Endothelial cell of umbilical vein (primary cell): ENCODE results near the gene RNF157. TPM values are rescaled to one million over a fixed set of nuclear protein-coding genes. Genes with fewer than 3 reads are reported as not detected.

Experiments used
- BruUV-seq: library from RNA; stranded (reverse); fragments of 400-500 nt; replicated peaks from 2 replicates; lab custom pipeline; 2021; lab: Mats Ljungman, UMichigan
- CTCF ChIA-PET: fragments of 300-600, 350-600 bp; sonication (Branson Sonifier 250); formaldehyde crosslinking; loops from one replicate; lab custom pipeline; 2021; ENCODE audit warnings: antibody characterized with exemption, inconsistent platforms; lab: Charles Lee
- POLR2A ChIA-PET: fragments of 300-600, 350-600 bp; sonication (Branson Sonifier 250); formaldehyde crosslinking; loops from one replicate; lab custom pipeline; 2021; ENCODE audit warnings: antibody characterized with exemption, inconsistent platforms; lab: Charles Lee
- DNase-seq: peaks from one replicate; pipeline ENCODE4 v3.0.0-alpha.2; 2011; ENCODE audit warnings: low read depth, low spot score
- FAIRE-seq: peaks from 2 replicates; lab custom pipeline; 2011; peaks lifted over from hg19 to GRCh38; lab: Jason Lieb, UNC
- H2AFZ ChIP-seq: 2 replicates; pipeline ENCODE4 v1.6.0; 2012; ENCODE audit warnings: low read depth, low read length, control low read depth, inconsistent platforms
- H3K27ac ChIP-seq: 2 replicates; pipeline ENCODE4 v1.5.1; 2011; ENCODE audit warnings: low read depth, mild to moderate bottlenecking, control low read depth, low read length, moderate library complexity; ENCODE audit not compliant: insufficient read depth
- H3K27me3 ChIP-seq, 2 experiments: 2 replicates each; pipeline versions ENCODE4 v1.6.0 to v1.6.1; 2011; ENCODE audit warnings: low read length in 2 of 2, mixed read lengths in 1 of 2; ENCODE audit not compliant: control insufficient read depth in 2 of 2, insufficient read depth in 2 of 2
- H3K36me3 ChIP-seq, 2 experiments: 2 replicates in 1 of 2; 3 replicates in 1 of 2; pipeline ENCODE4 v1.5.1; 2011; ENCODE audit warnings: low read length in 2 of 2, mild to moderate bottlenecking in 1 of 2, moderate library complexity in 1 of 2; ENCODE audit not compliant: control insufficient read depth in 2 of 2, insufficient read depth in 2 of 2; ENCODE audit errors: extremely low read depth in 1 of 2
- H3K4me1 ChIP-seq: 3 replicates; pipeline ENCODE4 v1.5.1; 2011; ENCODE audit warnings: mild to moderate bottlenecking, low read length; ENCODE audit not compliant: control insufficient read depth, insufficient read depth; ENCODE audit errors: extremely low read depth
- H3K4me2 ChIP-seq: 2 replicates; pipeline ENCODE4 v1.6.1; 2011; ENCODE audit warnings: low read length, control low read depth, mixed read lengths; ENCODE audit not compliant: insufficient read depth
- H3K4me3 ChIP-seq, 3 experiments: fragments of 200-600 bp in 1 of 3; sonication (generic), shearing (Covaris generic) in 1 of 3; replicated peaks in 1 of 3; 2 replicates each; pipeline ENCODE4 v1.5.1; 2011 to 2016; ENCODE audit warnings: control low read depth in 3 of 3, low read length in 3 of 3, mild to moderate bottlenecking in 2 of 3, inconsistent platforms in 1 of 3, low read depth in 1 of 3, moderate library complexity in 1 of 3; ENCODE audit not compliant: insufficient read depth in 1 of 3
- H3K79me2 ChIP-seq: 2 replicates; pipeline ENCODE4 v1.6.0; 2012; ENCODE audit warnings: low read length, inconsistent platforms; ENCODE audit not compliant: control insufficient read depth, insufficient read depth
- H3K9ac ChIP-seq: replicated peaks from 2 replicates; pipeline ENCODE3; 2011; ENCODE audit warnings: low read length, control low read depth; ENCODE audit not compliant: insufficient read depth; ENCODE audit errors: extremely low read depth
- H3K9me1 ChIP-seq: replicated peaks from 3 replicates; pipeline ENCODE4 v1.6.0; 2011; ENCODE audit warnings: mild to moderate bottlenecking, low read length; ENCODE audit not compliant: control insufficient read depth, insufficient read depth; ENCODE audit errors: extremely low read depth
- H3K9me3 ChIP-seq: replicated peaks from 2 replicates; pipeline ENCODE4 v1.5.1; 2012; ENCODE audit warnings: low read length, inconsistent platforms; ENCODE audit not compliant: control insufficient read depth, insufficient read depth
- H4K20me1 ChIP-seq: replicated peaks from 2 replicates; pipeline ENCODE3; 2011; ENCODE audit warnings: mild to moderate bottlenecking, low read length; ENCODE audit not compliant: control insufficient read depth, insufficient read depth; ENCODE audit errors: extremely low read depth
- CTCF ChIP-seq, 2 donors: IDR thresholded peaks; 1 replicate in 1 of 2; 2 replicates in 1 of 2; pipeline ENCODE4 v1.5.1; 2011; ENCODE audit warnings: low read length in 2 of 2, mild to moderate bottlenecking in 2 of 2, moderate library complexity in 2 of 2, control low read depth in 1 of 2, inconsistent platforms in 1 of 2, low read depth in 1 of 2; ENCODE audit not compliant: insufficient read depth in 1 of 2; ENCODE audit errors: extremely low read depth in 1 of 2
- FOS ChIP-seq: IDR thresholded peaks from 2 replicates; pipeline ENCODE4 v1.6.1; 2011; ENCODE audit warnings: mild to moderate bottlenecking, low read length, moderate library complexity, borderline replicate concordance; ENCODE audit not compliant: insufficient read depth
- POLR2AphosphoS5 ChIP-seq: IDR thresholded peaks from 2 replicates; pipeline ENCODE4 v1.6.1; 2012; ENCODE audit warnings: low read depth, mild to moderate bottlenecking, control low read depth, low read length, moderate library complexity; ENCODE audit not compliant: insufficient read depth
- dilution Hi-C: fragments of 300-500 bp; cut with MboI; formaldehyde crosslinking; loops from one replicate; pipeline ENCODE4 v1.15.0; 2019; ENCODE audit warnings: low sequenced_read_pairs; ENCODE audit not compliant: extremely low pct_ligation_motif_present
- intact Hi-C: fragments of 100-400 bp; cut with micrococcal nuclease; formaldehyde crosslinking; loops from one replicate; pipeline ENCODE4 v1.10.0; 2022
- polyA plus RNA-seq, 4 experiments: library from polyadenylated mRNA; depleted of rRNA in 3 of 4; stranded (reverse) in 3 of 4; unstranded in 1 of 4; fragments of >200 nt; gene quantifications; 2 replicates each; pipeline versions ENCODE4 v1.2.1 to v1.2.3, GENCODE V29; 2011 to 2012; ENCODE audit warnings: missing spikeins in 1 of 4
- total RNA-seq: library from RNA; stranded (reverse); gene quantifications from 2 replicates; pipeline ENCODE4 v1.2.3, GENCODE V29; 2021

The RNF157 gene
- total and polyA plus RNA-seq, 2 donors (not counting 3 experiments of a cell fraction or from before 2014, with no cell fraction given): 0.07 to 0.86 TPM

- no peak overlapping the region for H3K9ac ChIP-seq
- H4K20me1 ChIP-seq: no peaks in the 10 kb centered on the region
- H2AFZ ChIP-seq: no peak overlapping the region
- no peaks in the 10 kb centered on the region for H3K9me3 ChIP-seq
- CTCF ChIA-PET: interaction anchor here (1.1 to 1.5 kb wide), 2 partner anchors 26 to 34 kb away, joined by 4 to 5 read pairs; no protein-coding TSS in a partner anchor
- no peak overlapping the region for H3K27ac ChIP-seq
- dilution Hi-C loops (no loop called here), intact Hi-C loops (loop anchor here (1.0 kb wide), 1 partner anchor 26 kb away; no protein-coding TSS in a partner anchor)
- TF ChIP-seq FOS (no peak), POLR2AphosphoS5 (no peak), CTCF (IDR thresholded peaks at IDR 0.05; ENCODE audit: extremely low read depth in 1 of 2, insufficient read depth in 1 of 2, low read depth in 1 of 2, low read length in 2 of 2) (peak; percentile 24 to 43)
- no peaks in the 10 kb centered on the region for H3K36me3 ChIP-seq
- no peak overlapping the region for H3K4me3 ChIP-seq
- FAIRE-seq (peak; percentile 84), DNase-seq (peak; percentile 27)
- BruUV-seq: no TSS peak
- peaks cover 15% of the 10 kb centered on the region for H3K4me1 ChIP-seq
- H3K4me2 ChIP-seq: no peak overlapping the region
- peaks cover 0 to 2% of the 10 kb centered on the region in 2 experiments for H3K27me3 ChIP-seq
- H3K9me1 ChIP-seq: no peaks in the 10 kb centered on the region
- H3K79me2 ChIP-seq: no peaks in the 10 kb centered on the region
- POLR2A ChIA-PET: no interaction called here
Measured at GRCh38 chr17:76147211-76148014, 92.9 kb downstream of the RNF157 start.
